ENCODE results near the gene TSPAN4.

The TSPAN4 gene

GRCh38 chr11:833849-834311 is 8.8 kb upstream of the TSPAN4 start:
- no peak for DNase-seq (ENCODE audit: low read depth in 3 of 3)

DNA sequence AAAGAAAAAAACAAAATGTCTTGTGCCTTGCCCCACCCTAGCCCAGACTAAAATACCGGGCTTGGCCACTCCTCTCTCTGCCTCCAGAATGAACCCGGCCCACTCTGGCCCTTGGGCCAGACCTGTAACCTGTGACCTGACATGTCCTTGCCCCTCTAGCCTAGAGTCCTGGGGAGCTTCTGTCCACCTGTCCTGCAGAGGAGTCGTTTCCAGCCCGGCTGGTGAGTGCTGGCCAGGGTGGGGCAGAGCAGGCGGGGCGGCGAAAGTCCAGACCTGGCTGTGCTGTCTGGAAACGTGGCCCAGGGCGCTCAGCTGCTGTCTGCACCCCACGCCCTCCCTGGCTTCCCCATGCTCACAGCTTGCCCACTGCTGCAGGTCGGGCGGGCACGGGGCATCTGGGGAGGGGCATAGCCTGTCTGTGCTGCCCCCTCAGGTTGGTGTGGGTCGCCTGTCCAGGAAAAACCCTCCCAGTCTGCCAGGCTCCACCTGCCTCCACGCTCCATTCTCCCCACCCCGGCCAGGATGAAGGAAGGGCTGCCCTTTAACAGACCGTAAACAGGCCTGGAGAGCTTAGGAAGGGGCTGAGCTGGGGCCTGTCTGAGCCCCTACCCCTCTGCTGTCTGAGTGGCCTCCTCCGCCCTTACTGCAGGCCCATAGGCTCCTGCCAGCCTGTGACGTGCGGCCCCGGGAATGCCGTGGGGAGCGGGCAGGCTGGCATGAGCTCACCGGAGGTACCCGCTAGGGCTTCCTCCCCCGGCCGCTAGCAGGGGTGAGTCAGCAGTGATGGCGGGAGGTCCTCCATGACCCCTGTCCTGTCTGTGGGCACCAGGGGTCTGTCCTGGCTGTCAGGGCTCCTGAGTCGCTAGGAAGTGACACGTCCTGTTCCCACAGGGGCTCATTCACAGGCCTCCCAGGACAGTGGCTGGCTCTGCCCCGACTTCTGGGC is 8.0 kb upstream of the TSPAN4 start:
- DNase-seq (ENCODE audit: low read depth in 3 of 3), result no peak

GRCh38 chr11:836274-836673 is 6.4 kb upstream of the TSPAN4 start:
- DNase-seq (ENCODE audit: low read depth in 3 of 3), result no peak

- DNase-seq (ENCODE audit: low read depth in 3 of 3), result no peak
Observed at GRCh38 chr11:836700-837099, 6.0 kb upstream of the TSPAN4 start.

DNA sequence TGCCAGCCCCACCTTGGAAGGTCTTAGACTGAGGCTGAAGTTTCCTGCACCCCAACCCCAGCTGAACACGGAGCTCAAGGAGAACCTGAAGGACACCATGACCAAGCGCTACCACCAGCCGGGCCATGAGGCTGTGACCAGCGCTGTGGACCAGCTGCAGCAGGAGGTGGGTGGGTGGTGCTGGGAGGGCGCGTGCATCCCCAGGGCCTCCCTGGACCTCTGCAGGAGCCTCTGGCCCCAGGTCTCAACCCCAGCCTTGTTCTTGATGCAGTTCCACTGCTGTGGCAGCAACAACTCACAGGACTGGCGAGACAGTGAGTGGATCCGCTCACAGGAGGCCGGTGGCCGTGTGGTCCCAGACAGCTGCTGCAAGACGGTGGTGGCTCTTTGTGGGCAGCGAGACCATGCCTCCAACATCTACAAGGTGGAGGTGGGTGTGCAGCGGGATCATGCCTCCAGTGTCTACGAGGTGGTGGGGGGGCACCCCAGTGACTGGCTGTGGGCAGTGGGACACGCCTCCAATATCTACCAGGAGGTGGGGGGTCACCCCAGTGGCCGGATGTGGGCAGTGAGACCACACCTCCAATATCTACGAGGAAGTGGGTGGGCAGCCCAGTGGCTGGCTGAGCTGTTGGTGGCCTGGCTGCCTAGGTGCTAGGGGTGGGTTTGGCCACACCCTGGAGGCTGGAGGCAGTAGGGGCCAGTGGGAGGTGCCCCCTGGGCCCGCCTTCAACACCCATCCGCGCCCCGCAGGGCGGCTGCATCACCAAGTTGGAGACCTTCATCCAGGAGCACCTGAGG is 5.3 kb upstream of the TSPAN4 start:
- DNase-seq (ENCODE audit: low read depth in 3 of 3), result no peak

DNA sequence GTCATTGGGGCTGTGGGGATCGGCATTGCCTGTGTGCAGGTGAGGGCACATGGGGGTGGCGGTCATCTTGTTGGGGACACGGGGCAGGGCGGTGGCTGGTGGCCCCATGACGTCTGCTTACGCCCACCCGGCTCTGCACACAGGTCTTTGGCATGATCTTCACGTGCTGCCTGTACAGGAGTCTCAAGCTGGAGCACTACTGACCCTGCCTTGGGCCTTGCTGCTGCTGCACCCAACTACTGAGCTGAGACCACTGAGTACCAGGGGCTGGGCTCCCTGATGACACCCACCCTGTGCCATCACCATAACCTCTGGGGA is 4.7 kb upstream of the TSPAN4 start:
- DNase-seq (ENCODE audit: low read depth in 3 of 3), result no peak

GRCh38 chr11:838441-839279 is 4.0 kb upstream of the TSPAN4 start:
- DNase-seq (ENCODE audit: low read depth in 3 of 3), result no peak

DNA sequence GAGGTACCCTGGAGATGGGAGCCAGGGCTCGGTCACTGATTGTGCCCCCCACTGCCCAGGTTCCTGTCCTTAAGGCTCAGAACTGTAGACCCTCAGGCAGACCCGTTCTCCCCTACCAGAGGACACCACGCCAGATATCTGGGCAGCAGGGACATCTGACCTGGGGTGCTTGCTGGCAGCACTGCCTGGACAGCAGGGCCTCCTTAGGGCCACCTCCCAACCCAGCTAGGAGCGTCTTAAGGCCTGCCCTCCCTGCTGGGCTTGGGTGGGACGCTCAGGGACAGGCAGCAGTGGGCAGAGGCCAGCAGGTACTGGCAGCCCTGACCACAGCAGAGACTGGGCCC is 3.4 kb upstream of the TSPAN4 start:
- DNase-seq (ENCODE audit: low read depth in 3 of 3), result no peak

DNA sequence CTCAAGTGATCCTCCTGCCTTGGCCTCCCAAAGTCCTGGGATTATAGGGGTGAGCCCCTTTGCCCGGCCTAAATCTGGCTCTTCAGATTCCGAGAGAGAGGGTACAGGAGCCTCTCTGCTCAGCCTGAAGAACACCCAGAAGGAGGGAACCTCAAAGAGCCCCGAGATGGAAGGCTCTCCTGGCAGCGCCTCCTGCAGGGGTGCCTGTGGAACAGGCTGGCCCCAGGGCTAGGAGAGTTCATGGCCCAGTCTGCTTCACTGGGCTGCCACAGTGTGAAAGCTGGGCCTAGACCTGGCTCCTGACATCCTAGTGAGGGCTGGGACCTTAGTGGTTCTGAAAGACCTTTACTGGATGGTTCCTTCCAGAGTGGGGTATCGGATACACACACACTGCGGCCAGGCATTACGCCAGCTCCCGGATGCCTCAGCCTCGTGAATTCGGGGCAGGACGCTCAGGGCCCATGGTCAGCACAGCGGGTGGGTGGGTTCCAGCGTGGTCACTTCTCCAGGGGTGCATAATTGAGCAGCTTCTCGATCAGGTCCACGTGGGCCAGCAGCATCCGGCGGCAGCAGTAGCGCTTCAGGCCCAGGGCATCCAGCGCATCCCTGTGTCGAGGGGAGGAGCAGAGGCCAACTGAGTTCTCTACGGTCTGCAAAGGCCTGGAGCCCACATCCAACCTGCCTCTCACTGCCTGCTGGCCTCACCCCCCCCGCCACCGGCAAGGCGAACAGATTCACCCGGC is 2.6 kb upstream of the TSPAN4 start:
- DNase-seq (ENCODE audit: low read depth in 3 of 3), result no peak

DNA sequence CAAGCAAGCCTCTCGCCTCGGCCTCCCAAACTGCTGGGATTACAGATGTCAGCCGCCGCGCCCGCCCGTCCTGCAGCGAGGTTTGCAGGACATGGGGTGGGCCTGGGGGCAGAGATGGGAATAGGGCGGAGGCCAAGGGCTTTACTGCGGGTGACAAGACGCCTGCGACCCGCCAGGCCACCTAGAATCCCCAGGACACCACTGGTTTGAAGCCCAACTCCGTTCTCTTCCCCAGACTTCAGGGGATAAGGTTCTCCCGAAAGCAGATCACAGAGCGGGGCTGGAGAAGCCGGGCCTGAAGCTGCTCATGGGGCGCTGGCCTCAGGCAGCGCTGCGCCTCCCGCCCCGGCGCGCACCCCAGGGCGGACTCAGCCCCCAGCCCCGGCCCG is 677 bp upstream of the TSPAN4 start:
- no peak for DNase-seq (ENCODE audit: low read depth in 3 of 3)

DNA sequence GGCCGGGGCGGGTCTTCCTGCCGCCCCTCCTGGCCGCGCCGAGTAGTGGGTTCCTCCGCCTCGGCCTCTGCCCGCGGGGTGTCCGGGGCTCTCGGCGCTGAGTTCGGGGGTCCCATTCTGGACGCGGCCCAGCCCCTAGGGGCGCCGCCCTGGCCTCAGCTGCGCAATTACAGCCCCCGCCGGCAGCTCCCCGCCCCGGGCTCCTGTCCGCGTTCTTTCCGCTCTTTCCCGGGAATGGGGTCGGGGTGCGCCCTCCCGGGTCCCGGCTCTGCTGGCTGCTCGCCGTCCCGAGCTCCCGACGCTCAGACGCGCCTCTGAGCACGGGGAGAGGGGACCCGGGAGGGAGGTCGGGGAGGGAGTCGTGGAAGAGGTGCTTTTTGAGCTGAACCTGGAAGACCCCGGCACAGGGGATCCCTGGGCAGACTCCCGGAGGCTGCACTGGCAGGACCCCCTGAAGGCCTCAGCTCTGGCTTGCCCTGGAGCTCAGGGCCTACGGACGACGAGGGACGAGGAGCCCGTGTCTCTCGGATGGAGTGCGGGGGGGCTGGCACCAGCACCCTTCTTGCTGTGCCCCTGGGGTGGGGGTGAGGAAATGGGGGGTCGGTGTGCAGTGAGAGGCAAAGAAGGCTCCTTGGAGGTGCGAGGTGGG is 558 bp downstream of the TSPAN4 start:
- no peak for DNase-seq (ENCODE audit: low read depth in 3 of 3)

GRCh38 chr11:843818-844692 is 1.4 kb downstream of the TSPAN4 start:
- DNase-seq (ENCODE audit: low read depth in 3 of 3), result no peak

GRCh38 chr11:844693-845644 is 2.3 kb downstream of the TSPAN4 start:
- DNase-seq (ENCODE audit: low read depth in 3 of 3), result no peak

DNA sequence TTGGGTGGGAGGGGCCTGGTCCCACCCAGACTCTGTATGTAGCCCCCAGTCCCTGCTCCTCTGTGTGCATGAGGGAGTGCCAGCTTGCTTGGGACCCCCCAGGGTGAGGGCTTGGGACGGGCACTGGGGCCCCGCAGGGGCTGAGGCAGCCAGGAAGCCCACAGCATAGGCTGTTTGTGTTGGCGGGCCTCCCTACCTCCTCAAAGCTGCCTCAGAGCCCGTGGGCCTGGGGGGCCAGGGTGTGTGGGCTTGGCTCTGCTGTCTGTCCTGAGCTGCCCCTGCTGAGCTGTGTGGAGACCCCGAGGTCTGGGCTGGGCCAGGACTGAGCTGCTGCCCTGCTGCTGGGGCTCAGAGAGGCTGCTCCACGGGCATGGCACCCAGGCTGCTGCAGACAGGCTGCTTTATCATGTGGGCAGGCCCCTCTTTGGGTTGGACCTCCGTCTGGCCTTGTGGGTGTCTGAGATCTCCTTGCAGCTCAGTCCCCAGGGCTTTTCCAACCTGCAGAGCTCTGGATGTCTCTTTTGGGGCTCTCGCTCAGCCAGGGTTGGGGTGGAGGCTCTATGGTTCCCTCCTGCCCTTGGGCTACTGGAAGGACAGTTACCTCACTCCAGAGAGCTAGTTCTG is 3.3 kb downstream of the TSPAN4 start:
- no peak for DNase-seq (ENCODE audit: low read depth in 3 of 3)

GRCh38 chr11:846496-847098 is 3.9 kb downstream of the TSPAN4 start:
- DNase-seq (ENCODE audit: low read depth in 3 of 3), result no peak

DNA sequence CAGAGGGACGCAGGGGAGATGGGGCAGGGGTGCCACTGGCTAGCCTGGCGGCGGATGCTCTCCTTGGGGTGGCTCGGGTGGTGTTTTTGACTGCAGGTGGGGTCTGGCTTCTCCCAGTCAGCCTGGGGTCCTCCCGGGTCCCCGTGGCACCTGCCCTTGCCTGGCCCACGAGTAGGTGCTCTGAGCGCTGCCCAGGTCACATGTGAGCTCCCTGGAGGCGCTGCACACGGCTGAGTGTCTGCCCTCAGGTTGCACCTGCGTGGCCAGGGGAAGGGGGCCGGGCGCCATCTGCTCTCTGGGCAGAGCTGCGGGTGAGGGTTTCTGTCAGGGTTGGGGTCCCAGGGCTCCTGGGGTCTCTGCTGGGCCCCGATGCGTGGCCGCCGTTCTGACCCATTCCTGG is 5.2 kb downstream of the TSPAN4 start:
- no peak for DNase-seq (ENCODE audit: low read depth in 3 of 3)

DNA sequence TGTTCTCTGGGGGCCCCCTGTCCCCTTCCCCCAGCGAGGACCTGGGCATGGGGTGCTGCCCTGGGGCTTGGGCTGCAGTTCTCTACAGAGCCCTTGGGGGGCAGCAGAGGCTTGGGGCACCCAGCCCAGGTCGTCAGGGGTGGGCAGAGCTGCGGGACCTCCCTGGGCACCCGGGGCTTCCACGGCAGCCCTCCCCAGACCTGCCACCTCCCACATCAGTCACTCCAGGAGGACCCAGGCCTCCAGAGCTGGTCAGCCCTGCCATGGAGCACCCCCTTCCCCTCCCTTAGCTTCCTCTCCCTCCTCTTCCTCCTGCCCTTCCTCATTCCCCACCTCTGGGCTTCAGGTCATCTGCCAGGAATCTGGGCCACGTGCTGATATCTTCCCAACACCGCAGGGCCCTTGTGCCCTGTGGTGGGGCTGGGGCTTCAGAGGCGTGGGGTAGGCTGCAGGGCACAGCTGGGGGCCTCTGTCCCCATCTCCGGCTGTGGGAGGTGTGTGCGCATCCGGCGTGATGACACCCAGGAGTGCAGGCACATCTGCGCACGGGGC is 5.8 kb downstream of the TSPAN4 start:
- DNase-seq (ENCODE audit: low read depth in 3 of 3), result peak; percentile 23 to 59 (median 44)

Data from stimulated activated CD4-positive, alpha-beta T cell treated with anti-CD3 and anti-CD28 coated beads, TNF-alpha, amount 100 ng/mL, for 24 hours (primary cell).